ENCODE measurements around the gene ZBTB42.

GRCh38 chr14:104791425-104791824 is 9.5 kb upstream of the ZBTB42 start:
- TF ChIP-seq CTCF (IDR thresholded peaks at IDR 0.05): no peak
- TF ChIP-seq POLR2A (IDR thresholded peaks at IDR 0.05): no peak
